NCI-H1436 (cell line): ENCODE measurements around the gene NRG2.
A peak's percentile ranks its signal among the peaks of the same experiment; 100 is the strongest.

ENCODE experiments used
- DNase-seq: peaks from one replicate; lab custom pipeline; 2025; lab: John Stamatoyannopoulos, UW

Gene NRG2

GRCh38 chr5:139946440-139946839 lies 96.7 kb downstream of the NRG2 start:
- DNase-seq = no peak

DNA sequence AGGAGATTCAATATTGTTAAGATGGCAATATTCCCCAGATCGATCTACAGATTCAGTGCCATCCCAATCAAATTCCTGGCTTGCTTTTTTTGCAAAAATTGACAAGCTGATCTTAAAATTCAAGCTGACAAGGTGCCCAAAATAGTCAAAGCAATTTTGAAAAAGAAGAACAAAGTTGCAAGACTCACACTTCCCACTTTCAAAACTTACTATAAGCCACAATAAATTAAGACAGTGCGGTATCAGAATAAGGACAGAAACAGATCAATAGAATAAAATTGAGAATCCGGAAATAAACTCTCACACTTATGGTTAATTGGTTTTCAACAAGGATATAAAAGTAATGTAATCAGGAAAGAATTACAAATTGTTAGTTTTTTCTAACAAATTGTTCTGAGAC lies 97.1 kb downstream of the NRG2 start:
- no peak for DNase-seq

DNA sequence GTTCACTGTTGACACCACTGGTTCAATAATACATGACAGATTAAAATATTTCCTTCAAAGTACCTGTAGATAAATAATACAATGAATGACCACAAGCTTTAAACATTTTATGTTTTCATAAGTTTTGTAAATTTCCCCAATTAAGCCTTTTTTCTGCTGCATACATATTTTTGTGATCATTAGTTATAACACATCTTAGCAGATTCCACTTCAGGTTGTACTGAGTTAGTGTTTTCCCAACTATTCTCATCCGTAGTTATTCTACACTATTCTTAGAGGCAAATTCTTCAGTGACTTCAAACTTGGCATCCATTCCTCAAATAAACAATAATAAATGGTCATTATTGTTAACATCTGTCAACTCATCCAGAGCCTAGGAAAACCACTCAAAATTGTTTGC lies 100.9 kb downstream of the NRG2 start:
- no peak for DNase-seq

- DNase-seq = no peak
These were observed 112.7 kb downstream of the NRG2 start for GRCh38 chr5:139930406-139930805.

GRCh38 chr5:139926797-139927503 lies 116.1 kb downstream of the NRG2 start:
- no peak for DNase-seq

DNA sequence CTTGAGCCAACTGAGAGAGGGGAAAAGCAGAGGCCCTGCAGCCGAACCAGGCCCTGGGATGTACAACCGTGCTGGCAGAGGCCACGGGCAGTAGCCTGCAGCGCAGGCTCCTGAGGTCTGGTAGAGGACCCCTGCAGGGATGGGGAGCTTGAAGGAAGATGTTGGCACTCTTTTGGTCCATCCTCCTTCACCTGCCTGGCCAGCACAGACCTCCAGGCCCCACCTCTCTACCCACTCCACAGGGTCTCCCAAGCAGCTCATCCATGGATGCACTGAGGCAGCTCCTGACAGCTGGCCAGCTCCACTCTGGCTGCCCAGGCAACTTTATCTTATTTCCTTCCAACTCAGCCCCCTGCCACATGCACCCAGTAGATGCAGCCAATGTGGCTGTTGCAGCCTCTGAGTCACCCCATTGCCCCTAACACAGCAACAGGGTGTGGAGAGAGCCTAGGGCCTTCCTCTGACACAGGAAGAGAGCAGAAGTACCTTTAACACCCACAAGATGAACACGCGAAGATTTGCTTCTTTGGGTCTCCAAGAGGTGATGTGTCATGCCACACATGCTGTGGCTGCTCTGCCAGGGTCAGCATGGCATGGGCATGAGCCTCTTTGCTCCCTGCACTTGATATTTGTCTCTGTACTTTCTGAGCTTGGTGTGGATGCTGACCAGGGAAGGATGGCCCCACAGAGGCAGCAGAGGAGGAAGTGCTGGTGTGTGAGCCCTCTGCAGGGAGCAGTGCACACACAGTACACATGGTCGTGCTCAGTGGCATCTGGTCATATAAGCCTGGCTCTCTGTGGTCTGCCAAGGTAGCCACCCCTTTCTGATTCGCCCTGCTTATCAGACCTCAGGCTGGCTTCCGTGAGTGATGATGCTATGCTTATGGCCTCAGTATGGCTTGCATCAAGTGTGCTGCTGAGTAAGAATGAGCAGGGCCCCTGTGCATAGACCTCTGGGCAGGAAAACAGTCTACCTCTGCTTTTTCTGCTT lies 117.2 kb downstream of the NRG2 start:
- no peak for DNase-seq

GRCh38 chr5:139925216-139925562 lies 117.9 kb downstream of the NRG2 start:
- no peak for DNase-seq

GRCh38 chr5:139924294-139925215 lies 118.5 kb downstream of the NRG2 start:
- no peak for DNase-seq

DNA sequence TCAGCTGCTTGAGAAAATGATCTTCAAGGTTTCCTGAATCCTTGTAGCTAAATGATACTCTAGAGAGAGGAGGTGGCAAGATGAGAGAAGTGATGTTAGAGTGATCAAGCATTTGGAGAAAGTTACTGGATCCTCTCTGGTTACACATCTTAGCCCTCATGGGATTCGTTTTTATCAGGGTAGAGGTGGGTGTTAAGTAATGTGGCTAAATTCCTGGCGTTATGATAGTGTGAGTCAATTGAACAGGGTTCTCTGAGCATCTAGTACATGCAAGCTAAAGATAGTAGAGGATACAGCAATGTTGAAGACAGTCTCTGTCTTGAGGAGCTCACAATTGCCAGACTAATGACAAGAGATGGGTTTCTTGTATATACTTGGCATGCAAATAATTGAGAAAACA lies 123.8 kb downstream of the NRG2 start:
- no peak for DNase-seq

GRCh38 chr5:139915834-139916233 lies 127.3 kb downstream of the NRG2 start:
- DNase-seq = no peak

GRCh38 chr5:139915266-139915665 lies 127.8 kb downstream of the NRG2 start:
- DNase-seq = no peak

- DNase-seq = no peak
These were observed 128.8 kb downstream of the NRG2 start for GRCh38 chr5:139914218-139914807.

- no peak for DNase-seq
These were observed 130.3 kb downstream of the NRG2 start for GRCh38 chr5:139912804-139913203.

- no peak for DNase-seq
These were observed 130.9 kb downstream of the NRG2 start for GRCh38 chr5:139912158-139912557.

DNA sequence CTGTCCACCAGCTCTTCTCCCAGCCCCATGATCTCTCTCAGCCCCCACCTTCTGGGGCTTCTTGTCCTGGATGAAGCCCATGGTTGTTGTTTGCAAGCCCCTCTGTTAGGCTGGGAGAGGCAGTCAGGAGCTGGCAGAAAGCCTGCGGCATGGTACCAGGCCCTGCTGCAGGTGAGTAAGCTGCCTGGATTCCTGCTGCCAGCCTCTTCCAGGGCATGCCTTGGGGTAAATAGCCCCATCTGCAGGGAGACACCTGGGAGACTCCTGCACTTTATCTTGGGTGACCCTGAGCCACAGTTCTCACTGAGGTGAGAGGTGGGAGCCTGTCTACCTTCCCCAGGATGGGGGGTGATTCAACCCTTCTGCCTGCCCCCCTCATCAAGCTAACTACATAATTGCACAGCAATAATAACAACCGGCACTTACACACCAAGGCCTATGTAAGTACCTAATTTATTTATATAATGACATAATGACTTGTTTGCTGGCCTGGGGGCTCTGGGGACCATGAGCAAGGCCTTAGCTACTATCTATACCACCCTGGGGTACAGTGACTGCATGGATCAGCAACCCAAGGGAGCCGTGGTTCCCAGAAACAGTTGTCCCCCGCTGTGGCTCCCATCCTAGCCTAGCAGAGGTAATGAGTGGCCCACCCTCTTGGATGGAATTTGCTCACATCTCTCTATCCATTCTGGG lies 131.5 kb downstream of the NRG2 start:
- peak; percentile 46 for DNase-seq

GRCh38 chr5:139910901-139911300 lies 132.2 kb downstream of the NRG2 start:
- no peak for DNase-seq

GRCh38 chr5:139910036-139910435 lies 133.1 kb downstream of the NRG2 start:
- no peak for DNase-seq

- no peak for DNase-seq
These were observed 134.3 kb downstream of the NRG2 start for GRCh38 chr5:139908749-139909148.

DNA sequence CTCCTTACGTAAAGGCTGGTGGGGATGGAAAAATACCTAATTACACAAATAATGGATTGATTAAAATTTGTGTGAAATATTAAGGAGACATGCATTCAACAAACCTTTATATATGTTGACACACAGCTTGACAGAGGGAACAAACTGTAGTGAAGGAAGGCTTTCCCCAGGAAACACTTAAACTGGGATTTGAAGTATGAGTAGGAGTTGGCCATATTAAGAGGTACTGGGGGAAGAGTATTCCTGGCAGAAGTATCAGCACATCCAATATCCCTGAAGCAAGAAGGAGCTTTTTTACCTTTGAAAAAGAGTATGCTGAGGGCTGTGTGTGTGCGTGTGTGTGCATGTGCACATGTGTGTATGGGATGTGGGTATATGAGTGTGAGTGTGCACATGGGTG lies 136.4 kb downstream of the NRG2 start:
- DNase-seq = no peak

- no peak for DNase-seq
These were observed 138.1 kb downstream of the NRG2 start for GRCh38 chr5:139904816-139905661.

GRCh38 chr5:139904566-139904815 lies 138.6 kb downstream of the NRG2 start:
- no peak for DNase-seq
